Epithelial cell of proximal tubule (primary cell): ENCODE measurements around the gene LINGO1. TPM values are rescaled to one million over a fixed set of nuclear protein-coding genes. Genes with fewer than 3 reads are reported as not detected.

Experiments
- DNase-seq: peaks from one replicate; pipeline ENCODE4 v3.0.0-alpha.2; 2011; ENCODE audit warnings: low read depth
- H3K4me3 ChIP-seq: 2 replicates; pipeline ENCODE4 v1.5.1; 2011; ENCODE audit warnings: low read depth, mild to moderate bottlenecking, low read length
- CTCF ChIP-seq: conservative IDR thresholded peaks from 2 replicates; pipeline ENCODE4 v1.5.1; 2012; ENCODE audit warnings: low read depth, mild to moderate bottlenecking, low read length
- total RNA-seq: library from RNA; depleted of rRNA; stranded (reverse); fragments of >200 nt; gene quantifications from 2 replicates; pipeline ENCODE4 v1.2.3, GENCODE V29; 2015

LINGO1 gene
- total RNA-seq, 1 donor from 2014 or later, result not detected

- no peak for DNase-seq
- no peak for TF ChIP-seq CTCF
- H3K4me3 ChIP-seq, result no peak overlapping the region
Observed at GRCh38 chr15:77656294-77656693, 23.6 kb upstream of the LINGO1 start.

- no peak overlapping the region for H3K4me3 ChIP-seq
- no peak for DNase-seq
- TF ChIP-seq CTCF, result peak; percentile 46
Observed at GRCh38 chr15:77654975-77655374, 22.3 kb upstream of the LINGO1 start.

DNA sequence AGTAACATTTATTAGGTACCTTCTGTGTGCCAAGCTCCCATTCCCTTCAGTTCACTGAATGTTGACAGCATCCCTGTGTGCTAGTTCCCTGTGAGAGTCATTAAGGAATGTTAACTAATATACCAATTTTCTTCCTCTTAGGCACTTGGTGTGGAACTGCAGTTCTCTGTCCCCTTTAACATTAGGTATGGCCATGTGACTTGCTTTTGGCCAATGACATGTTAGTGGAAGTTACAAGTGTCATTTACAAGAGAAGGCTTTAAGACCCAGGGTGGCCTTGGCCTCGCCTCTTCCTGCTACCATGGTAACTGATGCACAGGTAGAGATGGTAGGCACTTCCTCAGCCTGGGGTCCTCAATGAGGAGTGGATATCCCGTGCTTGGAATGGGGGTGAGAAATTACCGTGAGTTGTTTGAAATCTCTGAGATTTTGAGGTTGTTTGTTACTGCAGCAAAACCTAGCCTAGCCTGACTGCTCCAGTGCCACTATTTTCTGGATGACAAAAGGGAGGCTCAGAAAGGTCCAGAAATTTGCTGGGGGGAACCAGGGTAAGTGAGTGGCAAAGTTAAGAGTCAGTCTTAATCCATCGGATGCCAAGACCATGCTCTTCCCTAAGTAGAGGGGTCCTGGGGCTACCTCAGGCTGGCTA lies 21.2 kb upstream of the LINGO1 start:
- no peak for TF ChIP-seq CTCF
- H3K4me3 ChIP-seq, result no peak overlapping the region
- no peak for DNase-seq

- peak; percentile 45 for TF ChIP-seq CTCF
- H3K4me3 ChIP-seq, result no peak overlapping the region
- no peak for DNase-seq
Observed at GRCh38 chr15:77650265-77650664, 17.6 kb upstream of the LINGO1 start.

DNA sequence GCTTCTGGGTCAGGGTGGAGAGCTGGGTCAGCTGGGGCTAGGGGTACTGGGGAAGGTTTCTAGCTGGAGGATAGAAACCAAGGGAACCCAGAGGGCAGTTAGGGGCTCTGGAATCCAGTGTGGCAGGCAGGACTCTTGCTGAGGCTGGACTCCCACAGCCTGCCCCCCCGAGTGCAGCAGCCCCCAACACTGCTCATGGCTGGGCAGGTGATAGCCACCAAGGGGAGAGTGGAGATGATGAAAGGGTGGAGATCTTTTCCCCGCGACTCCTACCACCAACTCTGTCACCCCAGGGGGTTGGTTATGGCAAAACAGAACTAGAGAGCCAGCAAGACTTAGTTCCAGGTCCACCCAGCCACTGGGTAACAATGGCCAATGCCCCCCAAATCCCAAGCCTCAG lies 16.9 kb upstream of the LINGO1 start:
- DNase-seq, result no peak
- H3K4me3 ChIP-seq, result no peak overlapping the region
- TF ChIP-seq CTCF, result no peak

GRCh38 chr15:77649017-77649416 lies 16.3 kb upstream of the LINGO1 start:
- no peak for TF ChIP-seq CTCF
- no peak for DNase-seq
- H3K4me3 ChIP-seq, result no peak overlapping the region

DNA sequence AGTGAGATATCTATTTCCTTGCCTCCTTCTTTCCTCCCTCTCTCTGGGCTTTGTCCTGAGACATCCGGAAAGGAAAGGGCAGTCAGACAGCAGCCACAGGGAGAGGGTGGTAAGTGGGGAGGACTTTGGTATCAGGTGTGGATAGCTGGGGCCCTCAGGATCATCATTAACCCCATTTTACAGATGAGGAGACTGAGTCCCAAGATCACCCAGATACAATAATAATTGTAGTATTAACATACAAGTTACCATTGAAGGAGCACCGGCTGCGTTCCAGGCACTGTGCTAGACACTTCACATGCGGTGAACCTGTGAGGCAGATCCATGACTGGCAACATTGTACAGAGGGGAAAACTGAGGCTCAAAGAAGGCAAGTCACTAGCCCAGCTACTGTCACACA lies 15.2 kb upstream of the LINGO1 start:
- DNase-seq, result no peak
- no peak overlapping the region for H3K4me3 ChIP-seq
- no peak for TF ChIP-seq CTCF
